ENCODE measurements around the gene C2. TPM values are rescaled to one million over a fixed set of nuclear protein-coding genes. Genes with fewer than 3 reads are reported as not detected.
A peak's percentile ranks its signal among the peaks of the same experiment; 100 is the strongest.
"Not testable (repeated sequence)": the region's sequence is repeated elsewhere in the genome, so short reads cannot be mapped to it uniquely, and the experiment has no call there.

The C2 gene
- total RNA-seq, 3 donors from 2014 or later: 10.2 to 54.2 (median 15.4) TPM

GRCh38 chr6:31971993-31972708 lies 44.6 kb downstream of the C2 start, which contains the start of gene DXO:
Gene DXO, minus strand, starts transcription at chr6:31972138. Its CDS starts 463 bp downstream, at chr6:31971675.
- H3K4me3 ChIP-seq: peak within 1 kb of the TSS; percentile 60 to 99 (median 73)
- H3K36me3 ChIP-seq: no peaks in the 10 kb centered on the region
- no peaks in the 10 kb centered on the region for H3K27me3 ChIP-seq
- DNase-seq (ENCODE audit: low spot score in 2 of 2): peak; percentile 93 to 97
- H3K4me1 ChIP-seq: peaks cover 8 to 15% of the 10 kb centered on the region in 2 donors
- intact Hi-C loops (cut with DNase I; ENCODE audit: low total_unique reads): loop anchor here (2.0 kb wide), 1 partner anchor 71 kb away; no protein-coding TSS in a partner anchor
- TF ChIP-seq CTCF (IDR thresholded peaks at IDR 0.05) (peak in 1 of 3 donors; percentile 13), POLR2A (IDR thresholded peaks at IDR 0.05) (peak; percentile 31), POLR2AphosphoS5 (IDR thresholded peaks at IDR 0.05) (peak; percentile 92 to 97 (median 93))
- H3K9me3 ChIP-seq: no peaks in the 10 kb centered on the region
- H3K27ac ChIP-seq: peak within 1 kb of the TSS; percentile 99

- no peak for DNase-seq (ENCODE audit: low spot score in 2 of 2)
- H3K4me3 ChIP-seq: peak overlapping the region; percentile 60 to 99 (median 73)
- H3K27me3 ChIP-seq: no peaks in the 10 kb centered on the region
- H3K36me3 ChIP-seq: no peaks in the 10 kb centered on the region
- TF ChIP-seq CTCF (IDR thresholded peaks at IDR 0.05) (no peak), POLR2AphosphoS5 (IDR thresholded peaks at IDR 0.05) (no peak), POLR2A (IDR thresholded peaks at IDR 0.05) (no peak)
- intact Hi-C loops (cut with DNase I; ENCODE audit: low total_unique reads): no loop called here
- no peaks in the 10 kb centered on the region for H3K9me3 ChIP-seq
- H3K4me1 ChIP-seq: peaks cover 8 to 15% of the 10 kb centered on the region in 2 donors
- H3K27ac ChIP-seq: peak overlapping the region; percentile 99
Measured at GRCh38 chr6:31972709-31973350, 45.3 kb downstream of the C2 start.

- H3K36me3 ChIP-seq; H3K9me3 ChIP-seq; H3K4me3 ChIP-seq; H3K27ac ChIP-seq; H3K27me3 ChIP-seq; intact Hi-C loops (cut with DNase I; ENCODE audit: low total_unique reads); DNase-seq (ENCODE audit: low spot score in 2 of 2): not testable (repeated sequence)
- H3K4me1 ChIP-seq: peaks cover 7 to 11% of the 10 kb centered on the region in 2 donors
Measured at GRCh38 chr6:31976065-31976464, 48.5 kb downstream of the C2 start.

GRCh38 chr6:31977816-31978431 lies 50.4 kb downstream of the C2 start:
- TF ChIP-seq POLR2AphosphoS5 (IDR thresholded peaks at IDR 0.05) (no peak), POLR2A (IDR thresholded peaks at IDR 0.05) (no peak), CTCF (IDR thresholded peaks at IDR 0.05) (no peak)
- no peaks in the 10 kb centered on the region for H3K9me3 ChIP-seq
- intact Hi-C loops (cut with DNase I; ENCODE audit: low total_unique reads): no loop called here
- no peak for DNase-seq (ENCODE audit: low spot score in 2 of 2)
- no peak overlapping the region for H3K4me3 ChIP-seq
- no peaks in the 10 kb centered on the region for H3K36me3 ChIP-seq
- peaks cover 4 to 8% of the 10 kb centered on the region in 2 donors for H3K4me1 ChIP-seq
- no peak overlapping the region for H3K27ac ChIP-seq
- H3K27me3 ChIP-seq: no peaks in the 10 kb centered on the region

- H3K4me3 ChIP-seq: no peak overlapping the region
- intact Hi-C loops (cut with DNase I; ENCODE audit: low total_unique reads): no loop called here
- TF ChIP-seq POLR2A (IDR thresholded peaks at IDR 0.05): no peak
- no peak for TF ChIP-seq POLR2AphosphoS5 (IDR thresholded peaks at IDR 0.05)
- TF ChIP-seq CTCF (IDR thresholded peaks at IDR 0.05): no peak
- no peaks in the 10 kb centered on the region for H3K36me3 ChIP-seq
- H3K4me1 ChIP-seq: no peaks in the 10 kb centered on the region
- no peak for DNase-seq (ENCODE audit: low spot score in 2 of 2)
- no peaks in the 10 kb centered on the region for H3K9me3 ChIP-seq
- H3K27ac ChIP-seq: no peak overlapping the region
- H3K27me3 ChIP-seq: no peaks in the 10 kb centered on the region
Measured at GRCh38 chr6:31978831-31979230, 51.3 kb downstream of the C2 start.
